NCI-H128 (cell line): ENCODE data around the gene KCNH1.

Experiments used
- DNase-seq: peaks from one replicate; lab custom pipeline; 2025; ENCODE audit not compliant: unreplicated experiment; lab: John Stamatoyannopoulos, UW

KCNH1 gene

GRCh38 chr1:211133836-211134669, at the start of gene KCNH1:
TSS of gene KCNH1 (minus strand) at chr1:211134148. CDS start at chr1:211133945, 203 bp downstream.
- DNase-seq: peak; percentile 91

GRCh38 chr1:211182746-211183145, 48.8 kb upstream of the KCNH1 start:
- no peak for DNase-seq

GRCh38 chr1:211174375-211174774, 40.4 kb upstream of the KCNH1 start:
- no peak for DNase-seq

GRCh38 chr1:211172657-211173056, 38.7 kb upstream of the KCNH1 start:
- no peak for DNase-seq

GRCh38 chr1:211169353-211169752, 35.4 kb upstream of the KCNH1 start:
- no peak for DNase-seq

GRCh38 chr1:211158866-211159265, 24.9 kb upstream of the KCNH1 start:
- DNase-seq: no peak

GRCh38 chr1:211155040-211155439, 21.1 kb upstream of the KCNH1 start:
- no peak for DNase-seq

GRCh38 chr1:211153932-211154331, 20.0 kb upstream of the KCNH1 start:
- no peak for DNase-seq

GRCh38 chr1:211148366-211148765, 14.4 kb upstream of the KCNH1 start:
- no peak for DNase-seq

GRCh38 chr1:211145944-211146343, 12.0 kb upstream of the KCNH1 start:
- DNase-seq: no peak

- peak; percentile 41 for DNase-seq
Observed at GRCh38 chr1:211135342-211135950, 1.5 kb upstream of the KCNH1 start.

- DNase-seq: peak; percentile 42
Observed at GRCh38 chr1:211133393-211133835, 534 bp downstream of the KCNH1 start.

GRCh38 chr1:211132721-211133392, 1.1 kb downstream of the KCNH1 start:
- no peak for DNase-seq

- DNase-seq: no peak
Observed at GRCh38 chr1:211129776-211130175, 4.2 kb downstream of the KCNH1 start.

GRCh38 chr1:211127166-211127565, 6.8 kb downstream of the KCNH1 start:
- DNase-seq: no peak

GRCh38 chr1:211126622-211127021, 7.3 kb downstream of the KCNH1 start:
- DNase-seq: no peak

- DNase-seq: no peak
Observed at GRCh38 chr1:211118407-211119102, 15.4 kb downstream of the KCNH1 start.

- DNase-seq: no peak
Observed at GRCh38 chr1:211114446-211114845, 19.5 kb downstream of the KCNH1 start.

GRCh38 chr1:211113566-211113965, 20.4 kb downstream of the KCNH1 start:
- no peak for DNase-seq

GRCh38 chr1:211111351-211111750, 22.6 kb downstream of the KCNH1 start:
- DNase-seq: no peak

GRCh38 chr1:211101481-211101880, 32.5 kb downstream of the KCNH1 start:
- no peak for DNase-seq
